Measurements from ENCODE around the gene SLC37A3.

Gene SLC37A3

GRCh38 chr7:140310337-140311002, 87.9 kb downstream of the SLC37A3 start:
- DNase-seq = no peak

DNA sequence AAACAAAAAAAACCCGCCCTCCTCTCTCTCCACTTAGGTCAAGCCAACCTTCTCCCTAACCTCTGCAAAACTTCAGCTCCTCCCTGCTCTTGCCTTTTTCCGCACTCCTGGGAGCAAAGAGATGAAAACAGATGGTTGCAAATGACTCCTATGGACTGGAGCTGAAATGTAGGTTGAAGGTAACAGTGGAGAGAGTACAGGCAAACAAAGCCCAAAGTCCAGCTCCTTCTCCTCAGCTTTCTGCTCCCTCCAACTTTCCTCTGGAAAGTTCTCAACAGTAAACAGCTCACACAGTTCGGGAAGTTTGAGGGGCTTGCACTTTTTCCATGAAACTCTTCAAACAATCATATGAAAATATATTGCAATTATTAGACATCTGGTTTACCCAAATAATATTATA, 90.3 kb downstream of the SLC37A3 start:
- no peak for DNase-seq

DNA sequence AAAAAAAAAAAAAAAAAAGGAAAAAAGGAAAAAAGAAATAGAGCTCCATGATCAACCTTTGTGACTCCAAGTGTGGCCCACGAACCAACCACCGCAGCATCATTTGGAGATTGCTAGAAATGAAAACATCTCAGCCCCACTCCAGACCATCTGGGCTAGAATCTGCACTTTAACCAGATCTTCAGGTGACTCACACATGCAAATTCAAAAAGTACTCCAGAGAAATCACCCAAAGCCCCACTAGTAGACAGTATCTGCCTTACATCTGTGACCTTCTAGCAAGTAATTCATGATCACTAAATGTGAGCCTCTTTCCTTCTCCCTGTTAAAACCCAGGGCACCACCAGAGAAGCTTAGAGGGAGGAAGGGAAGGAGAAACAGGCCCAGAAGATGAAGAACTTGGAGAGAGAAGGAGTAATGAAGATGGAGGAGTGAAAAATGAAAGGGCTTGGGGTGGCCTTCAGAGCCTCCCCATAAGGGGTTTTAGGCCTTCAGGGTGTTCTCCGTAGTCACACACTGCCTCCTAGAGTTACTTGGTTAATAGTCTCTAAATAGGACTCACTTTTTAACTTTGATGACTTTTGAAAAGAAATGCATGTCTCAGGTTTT, 94.0 kb downstream of the SLC37A3 start:
- no peak for DNase-seq

- DNase-seq = no peak
Measured at GRCh38 chr7:140300243-140301136, 97.8 kb downstream of the SLC37A3 start.

GRCh38 chr7:140298213-140298612, 100.1 kb downstream of the SLC37A3 start:
- no peak for DNase-seq

GRCh38 chr7:140297192-140297591, 101.1 kb downstream of the SLC37A3 start:
- DNase-seq = no peak

DNA sequence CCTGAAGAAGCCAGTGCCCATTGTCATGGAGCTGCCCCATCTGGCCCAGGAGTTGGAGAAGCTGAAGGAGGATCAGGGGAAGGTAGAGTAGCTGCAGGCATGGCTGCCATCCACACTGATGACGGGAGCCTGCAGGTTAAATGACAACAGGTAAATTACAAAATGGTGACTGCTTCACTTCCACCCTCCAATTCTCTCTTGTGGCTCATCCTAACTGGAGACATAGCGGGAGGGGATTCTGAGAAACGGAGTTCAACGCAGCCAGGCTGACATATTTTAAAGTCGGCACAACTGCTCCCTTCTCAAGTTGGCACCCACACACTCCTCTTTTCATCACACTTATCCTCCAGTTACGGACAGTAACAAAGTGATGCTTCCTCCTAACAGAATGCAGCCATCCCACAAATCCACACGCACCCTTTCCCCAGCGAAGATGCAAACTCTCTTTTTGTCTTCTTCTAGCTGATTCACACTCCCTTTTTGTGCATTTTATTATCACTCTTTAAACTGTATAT, 103.0 kb downstream of the SLC37A3 start:
- no peak for DNase-seq

- DNase-seq = no peak
Measured at GRCh38 chr7:140294454-140294853, 103.9 kb downstream of the SLC37A3 start.

DNA sequence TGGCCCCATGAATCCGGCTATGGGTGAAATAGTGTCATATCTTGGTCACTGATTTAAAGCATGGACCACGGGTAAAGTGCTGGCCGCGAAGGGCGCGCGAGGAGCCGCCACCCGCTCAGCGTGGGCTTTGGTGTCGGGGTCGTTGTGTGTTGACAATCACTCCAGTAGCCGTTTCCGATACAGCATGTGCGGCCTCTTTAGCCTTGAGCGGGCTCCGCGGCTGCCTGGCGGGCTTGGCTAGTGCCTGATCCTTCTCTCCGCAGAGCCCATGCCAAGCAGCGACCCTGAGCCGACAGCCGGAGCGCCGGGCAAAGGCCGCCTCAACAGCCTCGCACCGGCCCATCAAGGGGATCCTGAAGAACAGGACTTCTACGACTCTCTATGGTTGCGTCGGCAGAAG, 105.9 kb downstream of the SLC37A3 start:
- DNase-seq = no peak

GRCh38 chr7:140289804-140290203, 108.5 kb downstream of the SLC37A3 start:
- DNase-seq = no peak

GRCh38 chr7:140287988-140288387, 110.3 kb downstream of the SLC37A3 start:
- no peak for DNase-seq

DNA sequence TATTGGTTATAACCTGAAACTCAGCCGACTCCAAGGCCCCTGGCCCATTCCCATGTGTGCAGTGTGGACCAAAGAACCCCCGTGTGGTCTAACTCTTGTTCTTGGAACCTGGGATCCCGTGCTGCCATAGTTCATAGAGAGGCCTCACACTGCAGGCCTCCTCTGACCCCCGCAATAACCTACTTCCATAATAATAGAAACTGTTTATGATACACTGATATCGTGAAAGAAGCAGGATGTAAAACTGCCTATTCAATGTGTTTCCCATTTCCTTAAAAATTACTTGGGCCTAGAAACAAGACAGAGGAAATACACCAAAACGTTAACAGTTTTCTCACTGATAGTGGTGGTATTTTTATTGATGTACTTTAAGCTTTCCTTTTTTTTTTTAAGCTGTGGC, 112.4 kb downstream of the SLC37A3 start:
- DNase-seq = no peak

DNA sequence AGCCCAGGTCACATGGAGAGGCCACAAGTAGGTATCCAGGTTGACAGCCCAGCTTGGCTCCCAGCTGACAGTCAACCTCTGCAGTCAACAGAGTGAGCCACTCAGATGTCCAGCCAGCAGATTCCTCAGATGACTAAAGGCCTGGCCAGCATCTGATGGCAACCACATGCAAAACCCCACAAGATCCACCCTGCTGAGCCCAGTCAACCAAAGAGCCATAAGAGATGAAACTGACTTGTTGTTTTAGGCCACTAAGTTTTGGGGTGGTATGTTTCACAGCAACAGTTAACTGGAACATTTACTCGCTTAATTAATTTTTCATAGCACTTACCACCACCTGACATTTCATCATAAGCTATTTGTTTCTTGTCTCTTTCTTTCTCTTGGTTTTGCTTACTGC, 114.3 kb downstream of the SLC37A3 start:
- DNase-seq = no peak

All from activated effector memory CD4-positive, alpha-beta T cell treated with Interleukin-2 at 50 U/mL for 16 hours (primary cell).